ENCODE data around the gene CHERP.

- TF ChIP-seq CTCF (IDR thresholded peaks at IDR 0.05) (no peak), POLR2A (IDR thresholded peaks at IDR 0.05) (no peak)
These were observed 45.9 kb upstream of the CHERP start for GRCh38 chr19:16587833-16588823.
